GM19025 (cell line): ENCODE measurements around the gene TOMM20.
"Not testable (repeated sequence)": the region's sequence is repeated elsewhere in the genome, so short reads cannot be mapped to it uniquely, and the experiment has no call there.

Experiments used
- ATAC-seq: cut with Tn5 transposase; IDR thresholded peaks from one replicate; pipeline ENCODE4 v1.9.1; 2021; ENCODE audit warnings: mild to moderate bottlenecking, low read depth, moderate library complexity; ENCODE audit not compliant: unreplicated experiment

The TOMM20 gene

GRCh38 chr1:235128456-235129328 is at the start of gene TOMM20:
TSS of gene TOMM20 (minus strand) at chr1:235128837. CDS start at chr1:235128715, 122 bp downstream.
- ATAC-seq = peak; percentile 97

- ATAC-seq = no peak
Measured at GRCh38 chr1:235176486-235176885, 47.8 kb upstream of the TOMM20 start.

DNA sequence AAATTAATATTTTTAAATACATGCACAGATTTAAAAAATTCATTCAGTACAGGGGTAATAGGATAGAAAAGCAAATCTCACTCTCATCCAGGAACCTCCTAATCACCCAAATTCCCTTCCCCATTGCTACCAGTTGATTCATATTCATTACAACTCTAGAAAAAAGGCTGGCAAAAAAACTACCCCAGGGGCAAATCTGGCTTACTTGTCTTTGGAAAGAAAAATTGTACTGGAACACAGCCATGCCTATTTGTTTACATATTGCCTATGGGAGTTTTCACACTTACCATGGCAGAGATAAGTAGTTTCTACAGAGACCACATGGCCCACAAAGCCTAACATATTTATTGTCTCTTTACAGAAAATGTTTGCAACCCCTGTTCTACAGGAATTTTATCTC is 41.3 kb upstream of the TOMM20 start:
- no peak for ATAC-seq

DNA sequence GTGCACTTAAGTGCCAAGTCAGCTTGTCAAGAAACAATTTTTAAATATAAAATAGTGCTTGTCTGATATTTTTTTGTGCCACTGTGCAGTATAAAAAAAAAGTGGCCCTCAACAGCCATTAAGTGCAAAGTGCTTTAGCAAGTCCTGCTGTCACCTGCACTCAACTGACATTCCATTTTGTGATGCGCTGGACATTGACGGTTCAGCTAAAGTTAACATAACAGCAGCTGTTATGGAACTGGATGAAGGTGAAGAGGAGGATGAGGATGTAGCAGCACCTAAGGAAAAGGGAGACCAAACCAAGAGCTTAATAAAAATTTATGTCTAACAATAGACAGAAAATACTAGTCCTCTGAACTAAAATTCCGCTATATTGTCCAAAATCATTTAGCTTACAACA is 39.7 kb upstream of the TOMM20 start:
- no peak for ATAC-seq

DNA sequence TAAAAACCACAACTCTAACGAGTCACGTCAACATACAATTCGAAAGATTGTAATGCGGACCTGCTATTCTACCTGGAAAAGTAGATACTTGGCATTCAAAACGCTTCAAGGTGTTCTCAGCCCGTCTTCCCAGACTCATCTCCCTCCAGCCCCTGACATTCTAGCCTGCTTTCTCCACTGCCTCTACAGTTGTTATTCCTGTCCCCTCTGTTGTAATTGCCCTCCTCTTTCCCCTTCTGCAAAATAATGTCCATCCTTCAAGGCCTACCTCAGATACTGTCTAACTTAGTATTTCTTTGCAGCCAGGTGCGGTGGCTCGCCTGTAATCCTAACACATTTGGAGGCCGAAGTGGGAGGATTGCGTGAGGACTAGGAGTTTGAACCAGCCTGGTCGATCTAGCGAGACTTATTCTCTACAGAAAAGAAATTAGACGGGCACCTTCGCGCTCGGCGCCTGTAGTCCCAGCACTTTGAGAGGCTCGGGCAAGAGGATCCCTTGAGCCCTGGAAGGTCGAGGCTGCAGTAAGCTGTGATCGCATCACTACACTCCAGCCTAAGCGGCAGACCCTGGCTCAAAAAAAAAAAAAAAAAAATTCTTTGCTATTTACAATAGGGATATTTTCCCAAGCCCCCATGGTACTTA is 33.2 kb upstream of the TOMM20 start:
- ATAC-seq = no peak

DNA sequence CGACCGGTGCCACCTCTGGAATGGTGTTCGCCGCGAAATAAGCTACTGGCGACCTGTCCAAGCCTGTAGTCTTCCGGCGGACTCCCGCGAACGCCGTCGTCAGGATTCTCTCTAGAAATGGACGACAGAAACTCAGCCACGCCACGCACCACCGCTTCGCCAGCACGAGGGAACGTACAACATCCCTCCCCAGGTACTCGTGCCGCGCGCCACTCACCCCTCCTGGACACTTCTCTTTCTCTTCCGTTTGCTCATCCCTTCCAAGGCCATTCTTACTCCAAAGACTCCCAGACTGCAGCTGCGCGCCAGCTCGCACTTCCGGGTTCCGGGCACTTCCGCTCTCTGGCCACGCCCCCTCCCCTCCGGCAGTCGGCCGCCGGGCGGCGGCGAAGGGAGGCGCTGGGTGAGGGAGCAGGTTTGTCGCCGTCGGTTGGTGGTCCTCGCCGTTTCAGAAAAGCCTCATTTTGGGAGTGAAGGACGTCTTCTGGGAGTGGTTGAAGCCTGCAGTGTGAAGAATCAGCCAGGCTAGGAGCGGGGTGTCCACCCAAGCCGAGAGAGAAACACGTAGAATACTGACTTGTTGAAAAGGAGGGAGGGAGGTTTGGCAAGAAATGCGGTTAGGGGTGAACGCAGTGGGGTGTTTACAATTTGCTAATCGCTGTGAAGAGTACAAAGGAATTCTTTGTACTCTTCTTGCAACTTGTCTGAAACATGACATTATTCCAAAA is 32.5 kb upstream of the TOMM20 start, which contains the start of gene RBM34:
RBM34 (minus strand) TSS at position 294 of the 728 bp plus-strand sequence; CDS start at position 270, 24 bp downstream.
- peak; percentile 90 for ATAC-seq

- ATAC-seq = peak; percentile 23
Measured at GRCh38 chr1:235160383-235160956, 31.8 kb upstream of the TOMM20 start.

- not testable (repeated sequence) for ATAC-seq
Measured at GRCh38 chr1:235159930-235160329, 31.3 kb upstream of the TOMM20 start.

GRCh38 chr1:235159284-235159683 is 30.6 kb upstream of the TOMM20 start:
- ATAC-seq = not testable (repeated sequence)

DNA sequence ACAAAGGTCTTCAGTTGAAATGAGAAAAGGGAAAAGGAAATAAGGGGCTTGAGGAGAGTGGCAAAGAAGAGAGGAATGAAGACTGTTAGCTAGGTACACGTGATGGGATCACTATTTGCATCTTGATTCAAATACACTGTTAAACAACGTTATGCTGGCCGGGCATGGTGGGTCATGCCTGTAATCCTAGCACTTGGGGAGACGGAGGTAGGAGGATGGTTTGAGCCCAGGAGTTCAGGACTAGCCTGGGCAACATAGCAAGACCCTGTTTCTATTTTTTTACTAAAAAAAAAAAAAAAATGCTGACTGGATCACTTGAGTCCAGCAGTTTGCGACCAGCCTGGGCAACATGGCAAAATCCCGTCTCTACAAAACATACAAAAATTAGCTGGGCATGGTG is 30.0 kb upstream of the TOMM20 start:
- no peak for ATAC-seq

DNA sequence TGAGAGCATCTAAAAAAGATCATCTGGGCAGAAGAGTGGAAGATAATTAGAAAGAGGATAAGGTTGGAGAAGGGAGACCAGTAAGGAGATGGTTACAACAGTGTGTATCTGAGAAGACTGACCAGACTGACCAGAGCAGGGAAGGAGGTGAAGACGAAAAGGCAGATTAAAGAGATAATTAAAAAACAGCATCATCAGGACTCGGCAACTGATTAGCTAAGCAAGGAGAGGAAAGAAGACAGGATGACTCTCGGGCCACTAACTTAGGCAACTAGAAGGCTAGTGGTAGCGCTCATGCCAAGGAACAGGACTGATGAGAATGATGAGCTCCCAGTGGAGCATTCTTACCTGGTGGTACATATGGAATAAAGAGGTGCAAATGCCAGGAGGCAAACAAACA is 28.5 kb upstream of the TOMM20 start:
- no peak for ATAC-seq

- ATAC-seq = no peak
Measured at GRCh38 chr1:235156740-235157139, 28.1 kb upstream of the TOMM20 start.

DNA sequence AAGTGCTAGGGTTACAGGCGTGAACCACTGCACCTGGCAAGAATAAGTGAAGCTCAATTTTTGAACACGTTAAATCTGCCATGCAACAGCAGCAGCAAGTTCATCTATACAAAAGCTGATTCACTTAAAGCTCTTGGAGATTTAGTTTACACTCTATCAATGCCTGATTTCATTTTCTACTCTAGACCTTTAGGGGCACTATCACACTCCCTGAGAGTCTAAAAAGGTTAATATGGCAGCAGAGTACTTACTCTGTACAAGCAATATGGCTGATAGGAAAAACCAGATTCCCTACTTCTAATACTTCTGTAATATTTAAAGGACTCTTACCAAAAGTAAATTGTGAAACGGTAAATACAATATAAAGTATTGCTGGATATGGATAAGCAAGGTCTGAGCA is 27.6 kb upstream of the TOMM20 start:
- no peak for ATAC-seq

DNA sequence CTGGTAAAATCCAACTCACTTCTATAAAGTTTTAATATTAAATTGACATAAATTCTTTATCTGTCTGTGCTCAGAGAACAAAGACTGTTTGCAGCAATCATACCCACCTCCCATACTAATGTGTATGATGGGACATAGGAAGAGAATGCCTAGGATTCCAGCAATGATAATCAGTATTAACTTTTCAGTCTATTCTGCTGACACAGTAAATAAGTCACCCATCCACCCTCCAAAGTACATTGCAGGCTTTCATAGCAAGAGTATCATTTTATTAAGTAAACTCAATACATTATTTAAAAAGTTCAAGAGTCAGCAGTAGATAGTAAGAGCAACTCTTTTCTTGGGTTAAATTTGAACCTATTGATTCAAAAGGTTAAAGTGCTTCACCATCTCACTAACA is 23.6 kb upstream of the TOMM20 start:
- ATAC-seq = no peak

DNA sequence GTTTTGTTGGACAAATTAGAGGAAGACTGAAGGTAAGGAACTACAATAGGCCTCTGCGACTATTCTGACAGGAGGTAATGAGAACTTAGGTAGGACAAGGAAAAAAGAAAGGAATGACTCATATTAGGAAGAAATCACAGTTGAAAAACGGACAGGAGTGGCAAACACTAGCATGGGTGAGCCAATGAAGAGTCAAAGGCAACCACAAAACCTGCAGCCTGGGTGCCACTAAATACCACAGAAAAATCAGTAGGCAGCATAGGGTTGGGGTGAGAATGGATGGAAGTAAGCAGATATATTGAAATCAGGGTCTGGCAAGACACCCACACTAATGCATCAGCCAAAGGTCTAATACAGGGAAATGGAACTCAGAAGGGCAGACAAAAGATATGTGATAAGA is 22.4 kb upstream of the TOMM20 start:
- no peak for ATAC-seq

- no peak for ATAC-seq
Measured at GRCh38 chr1:235149824-235150223, 21.2 kb upstream of the TOMM20 start.

GRCh38 chr1:235147269-235147668 is 18.6 kb upstream of the TOMM20 start:
- no peak for ATAC-seq

- ATAC-seq = no peak
Measured at GRCh38 chr1:235145639-235146038, 17.0 kb upstream of the TOMM20 start.

DNA sequence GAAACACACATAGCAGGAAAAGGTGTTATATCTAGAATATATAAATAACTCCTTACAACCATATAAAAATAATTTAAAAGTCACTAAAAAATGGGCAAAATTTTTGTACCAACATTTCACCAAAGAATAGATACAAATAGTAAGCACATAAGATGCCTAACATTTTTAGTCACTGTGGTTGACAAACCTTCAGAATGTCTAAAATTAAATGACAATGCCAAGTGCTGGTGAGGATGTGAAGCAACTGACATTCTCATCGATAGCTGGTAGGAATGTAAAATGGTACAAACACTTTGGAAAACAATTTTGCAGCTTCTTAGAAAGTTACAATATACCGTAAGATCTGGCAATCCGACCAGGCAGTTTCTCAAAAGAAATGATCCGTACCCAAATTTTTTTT is 14.4 kb upstream of the TOMM20 start:
- no peak for ATAC-seq

GRCh38 chr1:235139315-235139714 is 10.7 kb upstream of the TOMM20 start:
- ATAC-seq = no peak

DNA sequence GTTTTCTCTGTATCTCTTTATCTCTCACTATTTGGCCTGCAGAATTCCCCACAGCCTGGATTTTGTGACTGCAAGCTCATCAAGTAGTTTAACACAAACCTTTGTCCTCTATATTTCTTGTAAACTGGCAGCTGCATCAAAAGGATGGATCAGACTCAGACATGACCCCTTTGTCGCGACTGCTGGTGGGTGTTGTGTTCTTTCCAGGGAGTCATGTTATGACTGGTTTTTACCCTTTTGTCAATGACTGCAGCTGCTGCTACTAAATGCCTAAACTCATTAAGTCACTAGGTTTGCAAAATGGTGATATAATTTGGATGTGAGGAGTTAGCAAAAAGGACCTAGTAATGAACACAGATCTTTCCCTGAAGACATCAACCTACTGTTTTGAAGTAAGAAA is 10.2 kb upstream of the TOMM20 start:
- ATAC-seq = no peak
